Immature natural killer cell (primary cell): ENCODE results near the gene TRAF1. TPM values are rescaled to one million over a fixed set of nuclear protein-coding genes. Genes with fewer than 3 reads are reported as not detected.

Experiments
- DNase-seq, 3 donors: peaks; one replicate each; pipeline ENCODE4 v3.0.0; 2022; ENCODE audit warnings: mixed read lengths in 1 of 3
- H3K27ac Mint-ChIP-seq, 6 donors: one replicate each; pipeline ENCODE4 v1.8.0; 2020; ENCODE audit warnings: mixed read lengths in 6 of 6, mild to moderate bottlenecking in 5 of 6, inconsistent platforms in 4 of 6, moderate library complexity in 3 of 6
- H3K27me3 Mint-ChIP-seq, 3 donors: one replicate each; pipeline ENCODE4 v1.8.0; 2020 to 2021; ENCODE audit warnings: low read depth in 3 of 3, mild to moderate bottlenecking in 3 of 3, mixed read lengths in 3 of 3, moderate library complexity in 3 of 3, inconsistent platforms in 1 of 3
- H3K36me3 Mint-ChIP-seq, 3 donors: one replicate each; pipeline ENCODE4 v1.8.0; 2020; ENCODE audit warnings: mixed read lengths in 3 of 3, inconsistent platforms in 2 of 3, mild to moderate bottlenecking in 2 of 3
- H3K4me1 Mint-ChIP-seq, 2 donors: one replicate each; pipeline ENCODE4 v1.8.0; 2020; ENCODE audit warnings: inconsistent platforms in 2 of 2, mild to moderate bottlenecking in 2 of 2, mixed read lengths in 2 of 2, moderate library complexity in 1 of 2
- H3K4me3 Mint-ChIP-seq, 5 donors: one replicate each; pipeline ENCODE4 v1.8.0; 2020; ENCODE audit warnings: mild to moderate bottlenecking in 5 of 5, mixed read lengths in 5 of 5, inconsistent platforms in 3 of 5, moderate library complexity in 3 of 5
- H3K9me3 Mint-ChIP-seq, 6 donors: one replicate each; pipeline ENCODE4 v1.8.0; 2020; ENCODE audit warnings: mild to moderate bottlenecking in 6 of 6, mixed read lengths in 6 of 6, inconsistent platforms in 4 of 6, moderate library complexity in 3 of 6
- polyA plus RNA-seq, 3 donors: library from polyadenylated mRNA; unstranded; fragments of 300-500 nt; fragmentation: Illumina TruSeq; gene quantifications; one replicate each; pipeline ENCODE4 v1.2.3, GENCODE V29; 2021

The TRAF1 gene
- polyA plus RNA-seq, 3 donors from 2014 or later: 0.67 to 3.4 (median 1.5) TPM

GRCh38 chr9:120916991-120917880 lies 9.4 kb downstream of the TRAF1 start:
- Mint-ChIP-seq H3K4me1 (peaks cover 55 to 63% of the 10 kb centered on the region in 2 donors), H3K4me3 (no peak overlapping the region), H3K27me3 (peaks cover 0 to 2% (median 0%) of the 10 kb centered on the region in 3 donors), H3K9me3 (no peaks in the 10 kb centered on the region), H3K36me3 (peaks cover 20 to 41% (median 25%) of the 10 kb centered on the region in 3 donors), H3K27ac (peak overlapping the region in 3 of 6 donors; percentile 13 to 53 (median 40))
- no peak for DNase-seq

DNA sequence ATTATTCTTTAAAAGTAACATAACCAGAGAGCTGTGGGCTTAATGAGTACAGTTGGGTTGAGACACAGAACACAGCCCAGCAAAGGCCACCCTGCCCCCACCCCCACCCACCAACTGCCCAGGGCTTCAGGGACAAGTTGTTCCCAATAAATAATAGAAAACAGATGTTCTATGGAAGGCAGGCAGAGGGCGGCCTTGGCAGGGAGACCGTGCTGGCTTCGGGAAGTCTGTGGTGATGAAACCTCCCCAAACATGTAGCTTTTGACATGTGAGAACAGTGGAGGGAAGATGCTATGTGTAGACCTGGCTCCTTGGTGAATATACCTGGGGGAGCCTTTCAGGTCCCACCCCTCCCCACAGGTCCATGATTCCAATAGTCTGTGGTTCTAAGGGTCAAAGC lies 10.0 kb downstream of the TRAF1 start:
- Mint-ChIP-seq H3K27ac (peak overlapping the region in 2 of 6 donors; percentile 40 to 53), H3K4me3 (no peak overlapping the region), H3K9me3 (no peaks in the 10 kb centered on the region), H3K27me3 (peaks cover 0 to 1% (median 0%) of the 10 kb centered on the region in 3 donors), H3K4me1 (peaks cover 49 to 60% of the 10 kb centered on the region in 2 donors), H3K36me3 (peaks cover 21 to 44% (median 27%) of the 10 kb centered on the region in 3 donors)
- DNase-seq: no peak

GRCh38 chr9:120915854-120916470 lies 10.6 kb downstream of the TRAF1 start:
- Mint-ChIP-seq H3K27ac (peak overlapping the region in 3 of 6 donors; percentile 23 to 60 (median 59)), H3K4me1 (peaks cover 45 to 56% of the 10 kb centered on the region in 2 donors), H3K36me3 (peaks cover 24 to 45% (median 29%) of the 10 kb centered on the region in 3 donors), H3K4me3 (peak overlapping the region in 2 of 5 donors; percentile 18 to 43), H3K9me3 (no peaks in the 10 kb centered on the region), H3K27me3 (no peaks in the 10 kb centered on the region)
- DNase-seq: no peak

- DNase-seq: no peak
- Mint-ChIP-seq H3K27me3 (no peaks in the 10 kb centered on the region), H3K9me3 (no peaks in the 10 kb centered on the region), H3K36me3 (peaks cover 27 to 51% (median 33%) of the 10 kb centered on the region in 3 donors), H3K4me1 (peaks cover 41 to 54% of the 10 kb centered on the region in 2 donors), H3K27ac (no peak overlapping the region), H3K4me3 (no peak overlapping the region)
Measured at GRCh38 chr9:120914953-120915352, 11.6 kb downstream of the TRAF1 start.

DNA sequence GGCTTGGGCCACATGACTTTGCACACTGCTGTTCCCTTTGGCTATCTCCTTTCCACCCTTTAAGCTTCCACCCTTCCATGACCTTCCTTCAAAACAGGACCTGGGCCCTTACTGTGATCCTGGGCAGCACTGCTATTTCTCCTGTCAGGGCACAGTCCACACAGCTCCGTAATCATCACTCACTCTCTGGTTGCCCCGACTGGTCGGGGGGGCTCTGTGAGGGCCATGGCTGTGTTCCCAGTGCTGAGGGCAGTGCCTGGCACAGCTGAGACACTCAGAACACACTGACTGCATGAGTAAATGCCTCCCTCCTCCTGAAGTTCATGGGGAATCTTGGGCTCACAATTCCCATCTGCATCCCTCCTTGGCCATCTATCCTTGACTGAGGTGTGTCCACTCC lies 12.2 kb downstream of the TRAF1 start:
- no peaks in the 10 kb centered on the region for H3K27me3 Mint-ChIP-seq
- H3K4me3 Mint-ChIP-seq: no peak overlapping the region
- no peaks in the 10 kb centered on the region for H3K9me3 Mint-ChIP-seq
- H3K4me1 Mint-ChIP-seq: peaks cover 41 to 54% of the 10 kb centered on the region in 2 donors
- peak overlapping the region in 1 of 6 donors; percentile 71 for H3K27ac Mint-ChIP-seq
- DNase-seq: no peak
- H3K36me3 Mint-ChIP-seq: peaks cover 27 to 47% (median 29%) of the 10 kb centered on the region in 3 donors

DNA sequence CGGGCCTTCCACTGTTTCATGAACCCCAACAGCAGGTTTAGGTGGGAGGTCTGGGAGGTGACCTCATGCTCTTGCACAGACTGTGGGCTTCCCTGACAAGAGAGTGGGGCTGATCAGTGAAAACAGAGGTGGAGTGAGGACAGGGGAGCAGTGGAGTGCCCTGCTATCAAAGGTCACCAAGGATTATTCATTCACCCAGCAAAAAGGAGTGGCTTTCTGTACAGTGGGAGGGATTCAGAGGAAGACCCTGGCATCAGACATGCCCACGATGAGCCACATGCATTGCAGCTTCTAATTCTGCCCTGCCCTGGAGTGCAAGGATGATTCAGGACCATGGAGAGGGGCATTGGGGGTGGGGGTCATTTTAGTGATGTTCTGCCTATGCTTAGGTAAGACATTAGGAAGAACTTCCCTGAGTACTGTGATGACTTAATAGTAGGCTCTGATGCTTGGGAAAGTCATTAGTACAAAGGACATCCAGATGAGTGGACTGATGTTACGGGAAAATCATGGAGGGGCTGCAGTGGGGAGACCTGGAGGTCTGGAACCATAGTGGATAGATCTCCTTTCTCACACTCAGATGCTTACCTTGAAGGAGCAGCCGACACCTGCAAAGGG lies 12.8 kb downstream of the TRAF1 start:
- Mint-ChIP-seq H3K27ac (no peak overlapping the region), H3K36me3 (peaks cover 27 to 54% (median 32%) of the 10 kb centered on the region in 3 donors), H3K9me3 (no peaks in the 10 kb centered on the region), H3K27me3 (peaks cover 0 to 2% (median 0%) of the 10 kb centered on the region in 3 donors), H3K4me3 (no peak overlapping the region), H3K4me1 (peaks cover 39 to 53% of the 10 kb centered on the region in 2 donors)
- DNase-seq: no peak

- Mint-ChIP-seq H3K4me1 (peaks cover 34 to 48% of the 10 kb centered on the region in 2 donors), H3K27me3 (peaks cover 0 to 2% (median 0%) of the 10 kb centered on the region in 3 donors), H3K27ac (peak overlapping the region in 1 of 6 donors; percentile 1), H3K4me3 (no peak overlapping the region), H3K9me3 (no peaks in the 10 kb centered on the region), H3K36me3 (peaks cover 27 to 54% (median 32%) of the 10 kb centered on the region in 3 donors)
- no peak for DNase-seq
Measured at GRCh38 chr9:120912958-120913646, 13.5 kb downstream of the TRAF1 start.

DNA sequence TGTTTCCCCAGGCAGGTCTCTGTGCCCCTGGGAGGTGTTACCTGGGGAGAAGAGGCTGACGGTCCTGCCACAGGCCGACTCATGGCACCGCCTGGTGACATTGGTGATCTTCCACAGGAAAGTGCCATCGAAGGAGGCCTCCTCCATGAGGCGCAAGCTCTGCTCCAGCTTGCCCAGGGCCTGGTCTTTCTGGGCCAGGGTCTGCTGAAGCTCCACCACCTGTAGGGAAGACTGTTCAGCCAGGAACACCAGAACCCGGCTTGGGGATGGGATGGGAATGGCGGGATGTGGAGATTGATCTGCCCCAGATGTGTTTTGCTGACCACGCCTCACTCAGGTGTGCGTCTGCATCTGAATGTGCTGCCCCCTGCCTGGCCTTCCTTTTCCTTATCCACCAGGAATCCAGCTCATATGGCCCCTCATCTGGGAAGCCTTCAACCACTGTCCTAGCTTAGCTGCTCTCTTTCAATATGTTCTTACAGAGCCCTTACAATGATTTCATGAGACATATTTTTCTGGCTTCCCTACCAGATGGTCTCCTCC lies 15.2 kb downstream of the TRAF1 start:
- Mint-ChIP-seq H3K36me3 (peaks cover 22 to 44% (median 30%) of the 10 kb centered on the region in 3 donors), H3K4me1 (peaks cover 36 to 46% of the 10 kb centered on the region in 2 donors), H3K9me3 (no peaks in the 10 kb centered on the region), H3K4me3 (peak overlapping the region in 1 of 5 donors; percentile 29), H3K27ac (peak overlapping the region in 1 of 6 donors; percentile 71), H3K27me3 (peaks cover 0 to 2% (median 0%) of the 10 kb centered on the region in 3 donors)
- DNase-seq: no peak

DNA sequence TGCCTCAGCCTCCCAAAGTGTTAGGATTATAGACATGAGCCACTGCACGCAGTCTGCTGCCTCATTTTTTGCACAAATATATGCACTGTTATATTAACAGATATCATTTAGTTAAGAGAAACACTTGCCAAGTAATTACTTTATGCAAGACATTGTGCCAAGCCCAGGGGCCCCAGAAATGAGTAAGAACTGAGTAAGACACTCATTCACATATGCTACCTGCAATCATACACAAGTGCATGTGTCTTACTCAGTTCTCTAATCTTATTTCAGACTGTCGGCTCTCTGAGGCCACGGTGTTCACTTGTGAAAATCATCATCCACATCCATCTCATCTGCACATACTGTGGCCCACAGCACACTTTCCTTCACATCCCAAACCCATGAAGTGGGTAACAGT lies 16.0 kb downstream of the TRAF1 start:
- peaks cover 22 to 44% (median 32%) of the 10 kb centered on the region in 3 donors for H3K36me3 Mint-ChIP-seq
- peak overlapping the region in 1 of 5 donors; percentile 32 for H3K4me3 Mint-ChIP-seq
- DNase-seq: no peak
- H3K4me1 Mint-ChIP-seq: peaks cover 37 to 46% of the 10 kb centered on the region in 2 donors
- H3K9me3 Mint-ChIP-seq: no peaks in the 10 kb centered on the region
- peak overlapping the region in 3 of 6 donors; percentile 12 to 79 (median 12) for H3K27ac Mint-ChIP-seq
- peaks cover 0 to 2% (median 0%) of the 10 kb centered on the region in 3 donors for H3K27me3 Mint-ChIP-seq

- no peak for DNase-seq
- H3K27ac Mint-ChIP-seq: peak overlapping the region in 3 of 6 donors; percentile 55 to 68 (median 67)
- peak overlapping the region in 1 of 5 donors; percentile 38 for H3K4me3 Mint-ChIP-seq
Measured at GRCh38 chr9:120909904-120910303, 16.7 kb downstream of the TRAF1 start.

GRCh38 chr9:120905315-120906164 lies 21.1 kb downstream of the TRAF1 start:
- no peaks in the 10 kb centered on the region for H3K9me3 Mint-ChIP-seq
- DNase-seq: peak; percentile 42 to 47 (median 44)
- peak overlapping the region; percentile 64 to 78 (median 66) for H3K4me3 Mint-ChIP-seq
- H3K4me1 Mint-ChIP-seq: peaks cover 54 to 64% of the 10 kb centered on the region in 2 donors
- peaks cover 0 to 4% (median 2%) of the 10 kb centered on the region in 3 donors for H3K27me3 Mint-ChIP-seq
- peaks cover 0 to 24% (median 17%) of the 10 kb centered on the region in 3 donors for H3K36me3 Mint-ChIP-seq
- peak overlapping the region; percentile 34 to 92 (median 85) for H3K27ac Mint-ChIP-seq

More at GRCh38 chr9:120909904-120910303, 16.7 kb downstream of the TRAF1 start:
- Mint-ChIP-seq H3K36me3 (peaks cover 22 to 43% (median 32%) of the 10 kb centered on the region in 3 donors), H3K4me1 (peaks cover 45 to 53% of the 10 kb centered on the region in 2 donors), H3K9me3 (no peaks in the 10 kb centered on the region), H3K27me3 (peaks cover 0 to 2% (median 0%) of the 10 kb centered on the region in 3 donors)

- DNase-seq: no peak
- H3K4me3 Mint-ChIP-seq: peak overlapping the region in 2 of 5 donors; percentile 7 to 14
Measured at GRCh38 chr9:120904978-120905301, 21.7 kb downstream of the TRAF1 start.

More at GRCh38 chr9:120904978-120905301, 21.7 kb downstream of the TRAF1 start:
- H3K27ac Mint-ChIP-seq: peak overlapping the region in 5 of 6 donors; percentile 34 to 92 (median 66)
- H3K9me3 Mint-ChIP-seq: no peaks in the 10 kb centered on the region
- peaks cover 48 to 58% of the 10 kb centered on the region in 2 donors for H3K4me1 Mint-ChIP-seq
- peaks cover 0 to 21% (median 14%) of the 10 kb centered on the region in 3 donors for H3K36me3 Mint-ChIP-seq
- H3K27me3 Mint-ChIP-seq: peaks cover 2 to 4% (median 2%) of the 10 kb centered on the region in 3 donors
